GM10248 (cell line): ENCODE measurements around the gene SUPT20HL2.

ENCODE experiments used
- CTCF ChIA-PET: fragments of 300-600 bp; sonication (Branson Sonifier 250); formaldehyde crosslinking; extraction: SDS; loops from one replicate; lab custom pipeline; 2021; ENCODE audit warnings: antibody characterized with exemption; lab: Yijun Ruan, JAX
- POLR2A ChIA-PET: fragments of 350-650 bp; sonication (Branson Sonifier 250); formaldehyde crosslinking; extraction: SDS; loops from one replicate; lab custom pipeline; 2020; ENCODE audit warnings: antibody characterized with exemption; lab: Yijun Ruan, JAX
- DNase-seq: peaks from one replicate; pipeline ENCODE4 v3.0.0; 2012; ENCODE audit errors: extremely low spot score
- CTCF ChIP-seq: IDR thresholded peaks from 2 replicates; pipeline ENCODE4 v1.5.1; 2012; ENCODE audit warnings: mild to moderate bottlenecking, low read depth; ENCODE audit errors: extremely low read depth, missing control alignments, control extremely low read depth

SUPT20HL2 gene

DNA sequence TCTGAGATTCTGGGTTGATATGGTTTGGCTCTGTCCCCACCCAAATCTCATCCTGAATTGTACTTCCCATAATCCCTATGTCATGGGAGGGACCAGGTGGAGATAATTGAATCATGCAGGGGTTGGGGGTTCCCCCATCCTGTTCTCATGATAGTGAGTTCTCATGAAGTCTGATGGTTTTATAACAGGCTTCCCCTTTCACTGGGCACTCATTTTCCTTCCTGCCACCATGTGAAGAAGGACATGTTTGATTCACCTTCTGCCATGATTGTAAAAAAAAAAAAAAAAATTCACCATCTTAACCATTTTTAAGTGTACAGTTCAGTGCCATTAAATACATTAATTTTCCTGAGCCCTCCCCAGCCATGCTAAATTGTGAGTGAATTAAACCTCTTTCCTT, 42.6 kb downstream of the SUPT20HL2 start:
- POLR2A ChIA-PET: no interaction called here
- no peak for TF ChIP-seq CTCF
- CTCF ChIA-PET: no interaction called here
- no peak for DNase-seq

- no peak for TF ChIP-seq CTCF
- POLR2A ChIA-PET: no interaction called here
- no peak for DNase-seq
- CTCF ChIA-PET: interaction anchor here (1.2 kb wide), 1 partner anchor 68 kb away, joined by 3 read pairs; no protein-coding TSS in a partner anchor
These were observed 45.1 kb downstream of the SUPT20HL2 start for GRCh38 chrX:24268786-24269185.

- DNase-seq: no peak
- TF ChIP-seq CTCF: no peak
- POLR2A ChIA-PET: no interaction called here
- CTCF ChIA-PET: no interaction called here
These were observed 46.9 kb downstream of the SUPT20HL2 start for GRCh38 chrX:24266996-24267395.

DNA sequence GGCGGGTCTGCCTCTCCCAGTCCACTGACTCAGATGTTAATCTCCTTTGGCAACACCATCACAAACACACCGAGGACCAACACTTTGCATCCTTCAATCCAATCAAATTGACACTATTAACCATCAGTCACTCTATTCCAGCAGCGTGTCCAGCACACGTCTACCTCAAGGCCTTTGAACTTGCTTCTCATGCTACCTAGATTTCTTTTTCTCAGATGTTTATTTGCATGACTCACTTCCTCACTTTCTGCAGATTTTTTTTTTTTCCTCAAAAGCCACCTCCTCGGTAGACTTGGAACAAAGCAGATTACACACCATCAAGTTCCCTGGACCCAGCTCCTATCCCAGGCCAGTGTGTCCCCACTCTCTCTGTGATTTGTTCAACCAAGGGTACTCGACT, 49.5 kb downstream of the SUPT20HL2 start:
- no peak for TF ChIP-seq CTCF
- POLR2A ChIA-PET: no interaction called here
- CTCF ChIA-PET: no interaction called here
- DNase-seq: no peak

GRCh38 chrX:24262309-24262708, 51.6 kb downstream of the SUPT20HL2 start:
- CTCF ChIA-PET: no interaction called here
- no peak for DNase-seq
- POLR2A ChIA-PET: interaction anchor here (0.7 kb wide), 1 partner anchor 12 kb away, joined by 3 read pairs; no protein-coding TSS in a partner anchor
- TF ChIP-seq CTCF: no peak
